MG63 (cell line): Measurements from ENCODE around the gene EIF5AL1. TPM values are rescaled to one million over a fixed set of nuclear protein-coding genes. Genes with fewer than 3 reads are reported as not detected.
"Not testable (repeated sequence)": the region's sequence is repeated elsewhere in the genome, so short reads cannot be mapped to it uniquely, and the experiment has no call there.

ENCODE experiments used
- DNase-seq: peaks from one replicate; pipeline ENCODE4 v3.0.0-alpha.2; 2020
- H3K27me3 ChIP-seq: fragments of 250-450 bp; sonication (Bioruptor Pico); 2 replicates; pipeline ENCODE4 v1.5.1; 2020; ENCODE audit warnings: mild to moderate bottlenecking, moderate library complexity
- H3K36me3 ChIP-seq: fragments of 250-450 bp; sonication (Bioruptor Pico); 2 replicates; pipeline ENCODE4 v1.5.1; 2020; ENCODE audit warnings: mild to moderate bottlenecking, moderate library complexity
- H3K4me3 ChIP-seq: fragments of 250-450 bp; sonication (Bioruptor Pico); 2 replicates; pipeline ENCODE4 v1.5.1; 2020; ENCODE audit warnings: mild to moderate bottlenecking, moderate library complexity
- H3K9me3 ChIP-seq: fragments of 250-450 bp; sonication (Bioruptor Pico); 2 replicates; pipeline ENCODE4 v1.5.1; 2020; ENCODE audit warnings: mild to moderate bottlenecking, moderate library complexity
- total RNA-seq: library from RNA; depleted of rRNA; stranded (reverse); fragments of >200 nt; shearing (Covaris generic); gene quantifications from 2 replicates; pipeline ENCODE4 v1.2.3, GENCODE V29; 2014; ENCODE audit warnings: low replicate concordance

The EIF5AL1 gene
- total RNA-seq, 1 experiment from 2014 or later = 1.0 TPM

DNA sequence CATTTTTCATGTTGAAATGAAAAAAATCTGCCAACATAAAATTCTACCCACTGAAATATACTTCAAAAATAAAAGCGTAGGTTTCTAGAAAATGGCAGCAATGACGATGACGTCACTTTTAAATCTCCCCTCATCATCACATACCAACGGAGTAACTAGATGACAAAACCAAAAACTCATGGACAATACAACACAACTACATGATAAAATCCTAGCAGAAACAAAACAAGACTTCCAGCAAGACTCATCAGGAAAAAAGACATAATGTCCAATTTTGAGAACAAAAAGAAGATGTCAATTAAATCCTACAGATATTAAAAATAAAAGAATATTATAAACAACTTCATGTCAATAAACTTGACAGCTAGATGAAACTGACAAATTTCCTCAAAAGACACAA is 15.9 kb downstream of the EIF5AL1 start:
- not testable (repeated sequence) for H3K27me3 ChIP-seq, DNase-seq, H3K36me3 ChIP-seq, H3K9me3 ChIP-seq, H3K4me3 ChIP-seq

DNA sequence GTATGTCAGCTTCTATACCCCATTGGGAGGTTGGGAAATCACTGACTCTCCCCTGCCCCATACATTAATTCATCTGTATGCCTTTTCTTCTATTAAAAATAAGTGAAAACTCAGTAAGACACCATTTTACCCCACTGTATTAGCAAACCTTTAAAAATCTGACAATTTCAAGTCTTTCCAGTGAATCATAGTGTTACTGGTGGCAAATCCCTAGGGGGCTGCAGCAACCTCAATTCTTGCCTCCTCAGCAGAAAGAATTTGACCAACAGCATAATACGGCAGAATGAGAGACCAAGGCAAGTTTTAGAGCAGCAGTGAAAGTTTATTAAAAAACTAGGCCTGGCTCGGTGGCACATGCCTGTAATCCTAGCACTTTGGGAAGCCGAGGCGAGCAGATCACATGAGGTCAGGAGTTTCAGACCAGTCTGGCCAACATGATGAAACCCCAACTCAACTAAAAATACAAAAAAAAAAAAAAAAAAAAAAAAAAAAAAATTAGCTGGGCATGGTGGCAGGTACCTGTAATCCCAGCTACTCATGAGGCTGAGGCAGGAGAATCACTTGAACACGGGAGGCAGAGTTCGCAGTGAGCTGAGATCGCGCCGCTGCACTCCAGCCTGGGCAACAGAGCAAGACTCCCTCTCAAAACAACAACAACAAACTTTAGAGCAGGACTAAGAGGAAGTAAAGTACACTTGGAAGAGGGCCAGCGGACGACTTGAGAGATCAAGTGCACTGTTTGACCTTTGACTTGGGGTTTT is 21.0 kb downstream of the EIF5AL1 start:
- H3K36me3 ChIP-seq, H3K27me3 ChIP-seq, H3K4me3 ChIP-seq, DNase-seq, H3K9me3 ChIP-seq: not testable (repeated sequence)

DNA sequence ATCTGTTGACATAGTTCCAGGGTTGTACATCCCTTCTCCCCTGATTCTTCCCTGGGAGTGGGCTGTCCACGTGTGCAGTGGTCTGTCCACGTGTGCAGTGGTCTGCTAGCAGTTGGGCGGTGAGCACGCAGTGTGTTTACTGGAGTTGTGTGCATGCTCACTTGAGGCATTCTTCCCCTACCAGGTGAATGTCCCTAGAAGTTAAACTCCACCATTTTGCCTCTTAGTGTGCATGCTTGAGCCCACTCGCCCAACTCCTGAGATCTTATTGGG is 21.5 kb downstream of the EIF5AL1 start:
- H3K36me3 ChIP-seq, H3K9me3 ChIP-seq, H3K4me3 ChIP-seq: not testable (repeated sequence)

DNA sequence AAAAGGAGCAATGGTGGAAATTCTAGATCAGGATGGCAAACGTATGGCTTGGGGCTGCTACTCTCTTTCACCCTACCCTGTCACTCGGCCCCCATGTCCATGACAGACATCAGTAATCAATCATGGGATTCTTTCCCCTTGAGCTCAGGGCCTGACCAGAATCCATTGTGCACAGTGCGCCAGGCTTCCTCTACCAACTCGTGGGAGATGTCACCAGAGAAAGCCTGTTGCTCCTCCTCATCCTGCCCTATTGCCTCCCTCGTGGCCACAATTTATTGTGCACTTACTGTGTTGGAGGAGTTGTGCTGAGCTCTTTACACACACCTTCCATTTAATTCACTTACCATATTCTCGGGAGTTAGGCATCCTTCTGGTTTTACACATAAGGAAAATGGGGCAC is 26.0 kb downstream of the EIF5AL1 start:
- not testable (repeated sequence) for H3K36me3 ChIP-seq, H3K27me3 ChIP-seq, H3K4me3 ChIP-seq, DNase-seq, H3K9me3 ChIP-seq

More for the DNA sequence above, 21.5 kb downstream of the EIF5AL1 start:
- not testable (repeated sequence) for H3K27me3 ChIP-seq, DNase-seq

DNA sequence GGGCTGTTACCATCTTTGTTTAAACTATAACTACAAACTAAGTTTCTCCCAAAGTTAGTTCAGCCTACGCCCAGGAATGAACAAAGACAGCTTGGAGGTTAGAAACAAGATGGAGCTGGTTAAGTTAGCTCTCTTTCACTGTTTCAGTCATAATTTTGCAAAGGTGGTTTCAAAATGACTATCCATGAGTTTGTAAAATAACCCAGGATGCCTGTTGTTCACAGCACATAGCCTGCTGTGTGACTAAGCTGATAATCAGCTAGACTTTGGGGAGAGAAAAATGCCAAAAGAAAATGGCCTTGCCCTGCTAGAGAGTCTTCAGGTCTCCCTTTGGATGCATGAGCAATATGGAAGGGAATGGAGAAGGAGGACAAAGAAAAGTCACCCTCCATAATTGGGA is 28.6 kb downstream of the EIF5AL1 start:
- not testable (repeated sequence) for H3K4me3 ChIP-seq, H3K27me3 ChIP-seq, H3K9me3 ChIP-seq, H3K36me3 ChIP-seq, DNase-seq

DNA sequence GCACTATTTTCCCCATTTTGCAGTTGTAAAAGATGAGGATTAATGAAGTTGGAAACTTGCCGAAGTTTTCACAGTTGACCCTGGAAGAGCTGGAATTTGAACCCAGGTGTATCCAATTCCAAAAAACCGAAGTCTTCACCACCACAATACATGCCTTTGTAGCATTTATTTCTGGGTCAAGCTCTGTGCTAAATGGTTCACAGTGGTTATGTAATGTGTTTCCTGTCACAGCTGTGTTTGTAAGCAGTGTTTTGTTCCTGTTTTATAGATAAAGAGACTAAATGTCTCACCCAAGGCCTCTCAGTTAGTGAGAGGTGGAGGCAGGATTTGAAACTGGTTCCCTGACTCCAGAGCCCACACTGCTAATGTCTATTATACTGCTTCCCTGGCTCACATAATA is 30.3 kb downstream of the EIF5AL1 start:
- DNase-seq = no peak
- Histone ChIP-seq H3K4me3 (no peak overlapping the region), H3K36me3 (no peaks in the 10 kb centered on the region), H3K9me3 (no peaks in the 10 kb centered on the region), H3K27me3 (no peaks in the 10 kb centered on the region)

DNA sequence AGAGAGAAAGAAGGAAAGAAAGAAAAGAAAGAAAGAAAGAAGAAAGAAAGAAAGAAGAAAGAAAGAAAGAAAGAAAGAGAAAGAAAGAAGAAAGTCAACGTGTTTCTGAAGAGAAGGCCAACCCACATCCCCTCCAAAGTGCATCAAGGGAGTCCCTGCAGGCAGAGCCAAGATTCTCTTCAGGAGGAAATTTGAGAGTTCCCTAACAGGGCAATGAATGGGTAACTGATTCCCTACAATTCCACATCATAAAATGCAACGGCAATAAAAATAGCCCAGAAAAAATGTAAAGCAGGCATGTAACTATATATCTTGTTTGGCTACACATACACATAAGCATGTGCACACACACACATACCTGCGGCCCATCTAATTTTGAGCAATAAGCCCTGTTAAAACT is 32.1 kb downstream of the EIF5AL1 start:
- DNase-seq, H3K36me3 ChIP-seq, H3K27me3 ChIP-seq, H3K9me3 ChIP-seq, H3K4me3 ChIP-seq: not testable (repeated sequence)

DNA sequence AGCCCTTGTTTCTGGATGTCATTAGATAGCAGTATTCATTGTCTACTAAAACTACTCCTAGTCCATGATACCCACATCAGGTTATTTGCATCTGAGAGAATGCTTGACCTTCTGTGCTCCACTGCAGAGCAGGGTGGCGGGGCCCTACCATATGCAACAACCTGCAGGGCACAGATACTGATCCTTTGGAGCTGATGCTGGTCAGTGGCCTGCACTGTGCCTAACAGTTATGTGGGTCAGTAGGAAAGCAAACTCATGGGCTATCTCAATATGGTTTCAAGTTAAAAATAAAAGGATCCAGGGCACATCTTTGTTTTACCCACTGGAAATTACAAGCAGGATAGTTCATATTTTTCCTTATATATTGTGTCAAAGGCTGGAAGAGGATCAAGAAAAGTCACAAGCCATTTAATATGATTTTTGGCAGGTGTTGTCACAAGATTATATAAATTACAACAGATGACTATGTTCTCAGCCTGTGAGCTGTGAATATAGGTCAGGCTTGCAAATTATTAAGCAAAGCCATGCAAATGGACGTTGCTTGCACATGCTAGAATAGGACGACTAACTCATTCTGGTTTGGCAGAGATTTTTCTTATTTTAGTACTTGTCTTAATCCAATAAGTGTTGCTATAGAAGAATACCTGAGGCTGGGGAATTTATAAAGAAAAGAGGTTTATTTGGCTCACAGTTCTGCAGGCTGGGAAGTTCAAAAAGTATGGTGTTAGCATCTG is 32.8 kb downstream of the EIF5AL1 start:
- H3K9me3 ChIP-seq, H3K4me3 ChIP-seq, H3K27me3 ChIP-seq, H3K36me3 ChIP-seq, DNase-seq: not testable (repeated sequence)

DNA sequence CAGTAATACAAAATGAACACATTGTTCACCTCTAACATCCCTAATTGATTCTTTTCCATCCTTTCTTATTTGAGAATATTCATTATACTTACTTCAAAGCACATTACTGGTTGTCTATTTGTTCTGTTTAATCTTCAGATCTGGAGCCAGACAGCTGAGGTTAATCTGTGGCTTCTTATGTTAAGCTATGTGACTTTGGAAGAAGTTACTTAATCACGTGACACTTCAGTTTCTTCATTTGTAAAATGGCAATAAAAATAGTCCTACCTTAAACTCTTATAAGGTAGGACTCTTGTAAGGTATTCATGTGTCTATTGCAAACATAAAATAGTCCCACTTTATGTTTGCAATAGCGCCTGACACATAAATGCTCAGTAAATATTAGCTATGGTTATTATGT is 34.8 kb downstream of the EIF5AL1 start:
- not testable (repeated sequence) for DNase-seq, H3K9me3 ChIP-seq, H3K36me3 ChIP-seq, H3K4me3 ChIP-seq, H3K27me3 ChIP-seq

DNA sequence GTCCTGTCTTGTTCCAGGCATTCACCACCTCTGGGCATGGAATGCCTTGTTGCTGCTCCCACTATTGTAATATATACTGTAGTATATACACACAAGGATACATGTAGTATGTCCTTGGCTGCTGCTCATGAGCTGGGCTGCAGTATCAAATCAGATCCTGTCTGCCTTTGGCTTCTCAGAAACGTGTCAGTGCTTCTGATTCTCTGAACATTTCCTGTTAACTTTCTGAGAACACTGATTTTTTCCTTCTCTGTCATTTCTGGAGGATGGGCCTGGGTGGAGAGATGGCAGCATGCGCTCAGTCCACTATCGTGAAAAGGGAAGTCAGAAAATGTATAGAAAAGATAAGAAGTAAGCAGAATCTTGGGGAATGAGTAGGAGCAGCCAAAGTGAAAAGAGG is 35.6 kb downstream of the EIF5AL1 start:
- no peaks in the 10 kb centered on the region for H3K9me3 ChIP-seq
- no peak for DNase-seq
- no peaks in the 10 kb centered on the region for H3K36me3 ChIP-seq
- H3K27me3 ChIP-seq = no peaks in the 10 kb centered on the region; the same call in 1 of the 2 replicates
- no peak overlapping the region for H3K4me3 ChIP-seq

DNA sequence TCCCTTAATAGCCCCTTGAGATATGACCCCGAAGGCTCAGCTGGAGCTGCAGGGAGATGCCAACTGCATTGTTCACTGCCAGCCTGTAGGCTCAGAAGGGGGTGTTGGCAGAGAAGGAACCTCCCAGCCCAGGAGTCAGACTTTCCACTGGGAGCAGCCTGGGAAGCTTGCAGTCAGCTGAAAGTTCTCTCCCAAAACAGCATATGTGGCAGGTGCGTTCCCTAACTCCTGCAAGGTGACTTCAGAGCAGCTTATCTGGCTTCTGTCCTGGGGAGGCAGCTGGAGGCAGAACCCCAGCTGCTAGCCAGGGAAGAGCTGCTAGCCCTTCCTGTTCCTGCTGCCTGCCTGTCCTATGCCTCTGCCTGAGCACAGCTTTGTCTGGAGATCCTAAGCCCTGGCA is 39.8 kb downstream of the EIF5AL1 start:
- no peaks in the 10 kb centered on the region for H3K36me3 ChIP-seq
- H3K27me3 ChIP-seq = no peaks in the 10 kb centered on the region; the same call in 1 of the 2 replicates
- no peaks in the 10 kb centered on the region for H3K9me3 ChIP-seq
- DNase-seq = no peak
- no peak overlapping the region for H3K4me3 ChIP-seq

DNA sequence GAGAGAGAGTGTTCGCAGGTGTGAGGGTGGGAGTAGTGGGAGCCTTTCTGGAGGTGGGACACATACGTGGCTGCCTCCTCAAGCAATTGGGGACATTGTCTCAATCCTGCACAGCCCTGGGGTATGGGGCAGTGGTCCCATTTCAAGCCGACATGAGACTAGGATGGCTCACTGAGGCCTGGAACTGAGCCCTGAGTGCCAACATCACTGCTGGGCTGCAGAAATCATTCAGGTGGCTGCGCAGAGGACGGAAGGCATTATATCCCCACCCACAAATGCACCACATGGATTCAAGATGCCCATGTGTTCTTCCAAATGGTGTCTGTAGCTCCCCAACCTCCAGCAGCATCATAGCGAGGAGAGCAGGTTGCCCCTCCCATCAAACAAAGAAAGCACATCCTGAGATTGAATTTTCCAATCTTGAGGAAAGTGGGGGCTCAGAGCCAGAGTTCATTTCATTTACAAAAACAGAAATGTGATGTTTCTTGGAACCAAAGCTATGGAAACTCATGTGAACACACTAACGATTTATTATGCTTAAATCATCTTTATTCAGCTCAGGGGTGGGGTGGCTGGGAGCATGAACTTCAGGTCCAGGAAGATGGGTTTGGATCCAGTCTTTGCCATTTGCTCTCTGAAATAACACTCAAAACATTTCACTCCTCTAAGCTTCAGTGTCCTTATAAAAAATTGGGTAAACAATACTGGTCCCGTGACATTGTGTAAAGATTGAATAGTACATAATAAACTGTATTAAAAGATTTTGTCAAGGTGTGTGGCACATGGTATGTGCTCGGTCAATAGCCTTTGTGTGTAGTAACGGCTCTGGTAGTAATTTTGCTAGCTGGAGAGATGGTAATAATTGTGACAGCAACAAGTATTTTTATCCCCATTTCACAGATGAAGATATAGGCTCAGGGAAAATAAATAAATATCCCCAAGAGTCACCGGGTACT is 43.3 kb downstream of the EIF5AL1 start:
- Histone ChIP-seq H3K9me3 (no peaks in the 10 kb centered on the region), H3K4me3 (no peak overlapping the region), H3K36me3 (no peaks in the 10 kb centered on the region), H3K27me3 (no peaks in the 10 kb centered on the region)
- no peak for DNase-seq

DNA sequence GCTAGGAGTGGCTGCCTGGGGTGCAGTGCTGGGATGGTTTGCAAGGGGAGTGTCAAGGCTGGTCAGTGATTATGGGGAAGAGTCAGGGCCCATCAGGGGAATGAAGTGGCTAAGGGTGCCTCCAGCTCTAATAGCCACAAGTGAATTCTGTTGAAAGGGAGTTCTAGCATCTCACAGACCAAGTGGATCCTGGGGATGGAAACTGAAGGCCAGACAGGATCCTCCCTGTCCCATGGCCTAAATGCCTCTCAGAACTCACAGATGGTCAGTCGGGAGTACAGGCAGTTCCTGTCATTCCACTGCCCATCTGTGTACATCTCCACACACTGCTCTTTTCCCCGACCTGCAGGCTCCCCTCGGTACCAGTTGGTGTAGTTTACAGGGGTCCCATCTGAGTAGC is 44.6 kb downstream of the EIF5AL1 start:
- not testable (repeated sequence) for H3K9me3 ChIP-seq, DNase-seq, H3K36me3 ChIP-seq, H3K4me3 ChIP-seq, H3K27me3 ChIP-seq

DNA sequence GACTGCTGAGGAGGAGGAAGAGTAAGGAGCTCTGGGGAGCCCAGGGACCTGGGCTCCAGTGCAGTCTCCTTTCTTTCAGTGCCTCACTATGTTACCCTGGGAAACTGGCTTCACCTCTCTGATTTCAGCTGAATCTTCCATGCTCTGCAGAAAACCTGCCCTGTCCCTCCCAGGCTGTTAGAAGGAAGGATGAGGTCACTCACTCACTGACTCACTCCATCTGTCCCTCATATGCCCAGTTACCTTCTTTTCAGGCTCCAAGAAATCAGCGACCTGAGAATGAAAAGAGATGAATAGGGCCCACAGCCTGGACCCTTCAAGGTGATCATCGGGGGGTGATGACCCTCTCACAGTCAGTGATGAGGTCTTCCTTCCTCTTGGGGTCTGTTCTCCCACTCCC is 47.4 kb downstream of the EIF5AL1 start:
- no peaks in the 10 kb centered on the region for H3K9me3 ChIP-seq
- H3K4me3 ChIP-seq = no peak overlapping the region
- H3K36me3 ChIP-seq = no peaks in the 10 kb centered on the region
- H3K27me3 ChIP-seq = no peaks in the 10 kb centered on the region
- no peak for DNase-seq

DNA sequence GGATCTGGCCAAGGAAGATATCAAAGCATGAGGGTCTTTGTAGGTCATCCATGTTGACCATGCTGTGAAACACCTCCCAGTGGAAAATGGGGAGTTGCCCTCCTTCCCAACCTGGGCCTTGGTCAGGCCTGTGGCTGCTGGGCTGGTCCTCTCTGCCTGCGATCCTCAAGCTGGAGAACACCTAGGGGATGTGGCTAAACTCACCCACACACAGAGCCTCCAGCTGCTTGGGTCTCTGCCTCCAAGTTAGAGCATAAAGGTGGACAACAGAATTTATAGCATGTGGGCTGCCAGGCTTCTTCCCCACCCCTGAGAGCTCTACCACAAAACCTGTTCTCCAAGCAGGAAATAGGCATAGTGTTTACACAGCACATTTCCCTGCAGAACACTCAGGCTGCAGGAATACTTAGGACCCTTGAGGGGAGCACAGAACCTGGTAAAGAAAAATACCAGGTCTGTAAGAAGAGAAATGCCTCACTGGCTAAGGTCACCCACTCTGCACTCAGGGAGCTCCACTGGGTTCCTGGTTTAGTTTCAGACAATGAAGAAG is 47.9 kb downstream of the EIF5AL1 start, which contains the start of gene SFTPA2:
TSS of gene SFTPA2 (minus strand) at position 248 of the 550 bp plus-strand sequence. CDS start 924 bp downstream, outside the sequence.
- peaks cover 3% of the 10 kb centered on the region for H3K27me3 ChIP-seq
- no peak for DNase-seq
- H3K36me3 ChIP-seq = no peaks in the 10 kb centered on the region
- H3K9me3 ChIP-seq = no peaks in the 10 kb centered on the region
- H3K4me3 ChIP-seq = no peak within 1 kb of the TSS

DNA sequence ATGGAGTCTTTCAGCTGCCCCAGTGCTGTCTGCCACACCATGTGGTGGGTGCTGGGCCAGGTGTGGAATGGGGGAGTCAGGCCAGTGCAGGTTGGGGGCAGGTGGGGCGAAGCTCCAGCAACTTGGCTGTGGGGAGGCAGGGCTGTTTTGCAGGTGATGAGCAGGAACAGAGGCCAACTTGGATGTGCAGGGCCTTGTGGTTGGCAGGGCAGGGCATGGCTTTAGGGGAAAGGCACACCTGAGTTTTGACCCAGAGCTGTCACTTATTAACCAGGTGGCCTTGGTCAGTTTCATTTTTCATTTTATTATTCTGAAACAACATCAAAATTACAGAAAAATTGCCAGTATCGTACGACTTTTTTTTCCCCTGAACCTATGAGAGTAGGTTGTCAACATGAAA is 48.9 kb downstream of the EIF5AL1 start:
- DNase-seq = no peak
- H3K36me3 ChIP-seq = no peaks in the 10 kb centered on the region
- H3K4me3 ChIP-seq = no peak overlapping the region
- H3K9me3 ChIP-seq = no peaks in the 10 kb centered on the region
- H3K27me3 ChIP-seq = peaks cover 11% of the 10 kb centered on the region
